ENCODE data around the gene EMILIN2.

EMILIN2 gene

DNA sequence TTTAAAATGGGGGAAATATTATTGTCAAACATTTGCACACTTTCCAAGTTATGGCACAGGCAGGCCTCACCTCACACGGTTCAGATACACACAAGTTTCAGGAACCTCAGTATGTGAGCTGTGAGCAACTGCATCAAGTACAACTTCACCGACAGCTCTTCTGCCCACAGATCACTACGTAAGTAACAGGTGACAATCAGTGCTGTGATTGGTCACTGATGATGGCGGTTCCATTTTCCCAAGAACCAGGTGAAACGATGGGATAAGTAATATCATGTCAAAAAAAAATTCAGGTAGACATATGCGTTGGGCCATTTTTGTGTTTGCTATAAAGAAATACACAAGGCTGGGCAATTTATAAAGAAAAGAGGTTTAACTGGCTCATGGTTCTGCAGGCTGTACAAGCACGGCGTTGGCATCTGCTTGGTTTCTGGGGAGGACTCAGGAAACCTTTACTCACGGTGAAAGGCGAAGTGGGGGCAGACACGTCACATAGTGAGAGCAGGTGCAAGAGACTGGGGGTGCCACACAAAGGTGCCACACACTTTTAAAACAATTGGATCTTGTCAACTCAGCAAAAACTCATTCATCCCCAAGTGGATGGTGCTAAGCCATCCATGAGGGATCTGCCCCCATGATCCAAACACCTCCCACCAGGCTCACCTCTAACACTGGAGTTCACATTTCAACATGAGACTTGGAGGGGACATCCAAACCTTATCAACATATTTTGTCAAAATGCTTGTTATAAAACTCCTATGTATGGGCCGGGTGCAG, 108.3 kb downstream of the EMILIN2 start:
- no peak for DNase-seq (ENCODE audit: low spot score)

DNA sequence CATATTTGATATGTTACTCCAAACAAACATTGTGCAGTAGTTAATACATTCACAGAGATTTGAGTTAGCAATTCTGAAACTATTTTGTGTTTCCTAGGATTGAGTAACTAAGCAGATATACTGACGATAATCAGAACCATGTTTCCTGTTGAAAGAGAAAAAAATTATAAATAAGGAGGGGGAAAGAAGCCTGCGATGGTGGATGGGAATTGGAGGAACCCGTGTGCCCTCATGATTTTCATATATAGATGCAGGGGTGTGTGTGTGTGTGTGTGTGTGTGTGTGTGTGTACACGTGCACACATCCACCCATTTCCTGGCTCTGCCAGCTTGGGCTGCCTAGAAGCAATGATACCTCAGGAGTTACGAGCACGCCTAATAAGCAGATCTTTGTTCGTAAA, 109.2 kb downstream of the EMILIN2 start:
- DNase-seq (ENCODE audit: low spot score): no peak

DNA sequence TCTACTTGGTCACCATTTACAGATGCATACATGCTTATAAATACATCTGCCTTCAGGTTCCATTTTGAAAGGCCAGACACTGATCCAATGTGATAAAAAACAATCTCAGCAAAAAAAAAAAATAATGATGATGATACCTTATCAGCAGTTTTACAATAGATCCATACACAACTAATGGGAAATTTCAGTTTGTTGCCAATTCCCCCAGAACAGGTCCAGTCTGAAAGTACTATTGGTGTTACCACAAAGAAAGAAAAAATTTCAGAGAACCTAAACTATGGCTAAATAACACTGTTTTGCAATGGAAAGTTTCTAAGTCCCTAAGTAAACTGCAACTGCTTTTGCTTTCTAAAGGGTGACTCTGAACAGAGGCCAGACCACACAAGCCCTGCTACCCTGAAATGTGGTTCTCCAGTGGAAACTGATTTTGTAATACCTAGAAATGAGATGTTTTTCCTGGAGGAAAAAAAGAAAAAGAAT, 112.1 kb downstream of the EMILIN2 start:
- DNase-seq (ENCODE audit: low spot score): no peak

DNA sequence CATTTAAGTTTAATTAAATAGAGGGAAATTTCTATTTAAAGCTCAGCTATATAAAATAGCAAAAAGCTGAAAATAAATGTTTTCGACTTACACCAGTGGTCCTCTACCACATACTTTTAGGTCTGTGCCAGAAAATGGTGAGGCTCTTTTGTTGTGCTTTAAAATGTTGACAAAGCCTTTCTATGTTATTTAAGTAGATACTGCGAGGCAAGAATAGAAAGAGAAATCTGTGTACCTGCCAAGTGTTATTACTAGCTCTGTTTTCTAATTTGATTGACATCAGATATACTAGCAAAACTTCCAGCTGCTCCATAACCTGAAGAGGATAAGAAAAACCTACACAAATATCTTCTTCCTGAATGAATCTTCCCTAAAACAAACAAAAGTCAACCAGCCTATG, 112.5 kb downstream of the EMILIN2 start:
- no peak for DNase-seq (ENCODE audit: low spot score)

DNA sequence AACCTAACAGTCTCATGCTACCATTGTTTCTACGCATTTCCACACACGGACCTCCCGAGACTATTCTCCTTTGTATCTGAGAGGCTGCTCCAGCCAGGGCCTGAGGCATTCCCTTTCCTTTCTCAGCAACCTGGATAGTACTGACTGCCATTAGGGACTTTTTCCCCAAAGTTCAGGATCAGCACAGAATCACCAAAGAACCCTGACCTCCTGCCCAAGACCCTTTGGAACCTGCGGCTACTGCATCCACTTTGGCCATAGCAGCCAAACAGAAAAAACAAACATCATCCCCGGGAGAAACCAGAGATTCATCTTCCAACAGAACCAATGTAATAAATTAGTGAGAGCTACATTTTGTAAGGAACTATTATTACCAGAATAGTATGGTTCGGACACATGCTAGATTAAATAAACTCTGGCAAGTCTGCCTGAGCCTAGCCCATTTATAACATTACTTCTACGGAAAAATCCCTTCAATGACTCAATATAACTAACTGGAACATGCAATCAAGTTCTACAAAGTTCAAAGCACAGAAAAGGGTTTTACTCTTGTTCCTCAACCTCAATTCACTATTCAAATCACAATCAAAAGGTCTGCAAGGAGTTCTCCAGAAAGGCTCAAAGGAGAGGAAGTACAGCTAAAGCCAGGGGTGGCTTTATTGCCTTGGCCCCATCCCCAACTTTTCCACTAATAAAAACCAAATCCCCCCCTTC, 114.3 kb downstream of the EMILIN2 start:
- no peak for DNase-seq (ENCODE audit: low spot score)

DNA sequence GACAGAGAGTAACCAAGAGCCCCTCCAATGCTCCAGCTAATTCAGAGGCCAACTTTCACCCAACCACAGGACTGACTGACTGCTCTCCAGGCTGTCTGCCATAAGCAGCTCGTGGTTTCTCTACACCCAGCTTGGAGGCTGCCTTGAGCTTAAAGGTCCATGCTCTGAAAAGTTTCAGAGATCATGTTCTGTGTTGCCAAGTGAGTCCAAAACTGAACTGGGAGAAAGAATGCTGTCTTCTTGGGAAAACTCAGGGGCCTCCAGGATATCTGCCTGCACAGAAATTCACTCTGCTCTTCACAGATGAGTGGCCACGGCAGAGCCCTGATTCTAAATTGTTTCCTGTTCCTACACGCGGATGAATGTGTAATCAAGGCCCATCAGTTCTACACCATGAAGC, 115.0 kb downstream of the EMILIN2 start:
- no peak for DNase-seq (ENCODE audit: low spot score)

DNA sequence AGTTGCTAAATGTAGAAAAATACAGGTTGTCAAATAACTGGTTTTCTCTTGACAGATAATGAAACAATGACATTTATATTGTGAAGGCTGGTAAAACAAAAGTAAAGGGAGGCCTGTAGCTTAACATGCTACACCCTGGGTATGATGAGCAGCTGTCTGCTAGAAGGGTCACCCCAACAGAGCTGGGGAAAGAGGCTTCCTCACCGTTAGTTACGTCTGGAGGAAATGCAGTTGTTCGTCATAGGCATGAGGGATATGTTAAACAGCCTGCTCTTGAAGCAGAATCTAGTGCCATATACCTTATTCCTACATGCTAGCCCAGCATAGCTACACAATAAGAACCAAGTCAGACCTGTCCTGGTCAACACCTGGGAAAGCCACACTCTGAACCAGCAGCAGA, 116.2 kb downstream of the EMILIN2 start:
- DNase-seq (ENCODE audit: low spot score): no peak

DNA sequence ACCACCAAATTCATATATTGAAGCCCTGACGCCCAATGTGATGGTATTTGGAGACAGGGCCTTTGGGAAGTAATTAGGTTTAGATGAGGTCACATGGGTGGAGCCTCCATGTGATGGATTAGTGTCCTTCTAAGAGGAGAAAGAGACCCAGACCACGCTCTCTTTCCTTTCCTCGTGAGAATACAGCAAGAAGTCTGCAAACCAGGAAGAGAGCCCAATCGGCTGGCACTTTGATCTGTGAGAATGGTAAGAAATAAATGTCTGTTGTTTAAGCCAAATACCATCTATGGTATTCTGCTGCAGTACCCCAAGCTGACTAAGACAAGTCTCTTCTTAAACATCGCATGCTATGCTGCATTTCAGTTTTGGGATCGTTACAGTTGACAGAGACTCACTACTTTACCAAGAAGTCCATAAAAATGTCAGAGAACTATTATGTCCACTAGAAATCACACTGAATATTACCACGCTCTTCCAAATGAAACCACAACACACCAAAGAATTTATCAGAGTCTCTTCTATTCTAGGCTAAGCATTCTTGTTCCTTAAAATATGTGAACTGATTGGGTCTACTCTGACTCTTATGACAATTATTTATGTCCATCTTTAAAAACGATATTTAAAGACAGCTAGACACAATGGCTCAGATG, 117.7 kb downstream of the EMILIN2 start:
- no peak for DNase-seq (ENCODE audit: low spot score)
